Stimulated activated CD4-positive, alpha-beta T cell treated with anti-CD3 and anti-CD28 coated beads, Interleukin-1b, Interleukin-23, amount 100 ng/mL, for 1 hour (primary cell): ENCODE data around the gene ADAMTS20.

Source experiments
- DNase-seq, 2 donors: peaks; one replicate each; pipeline ENCODE4 v3.0.0-alpha.2; 2020; ENCODE audit warnings: low read depth in 2 of 2

Gene ADAMTS20

GRCh38 chr12:43310596-43310995 lies 241.4 kb downstream of the ADAMTS20 start:
- no peak for DNase-seq

- DNase-seq: no peak
Observed at GRCh38 chr12:43309959-43310358, 242.0 kb downstream of the ADAMTS20 start.

GRCh38 chr12:43308776-43309175 lies 243.2 kb downstream of the ADAMTS20 start:
- DNase-seq: no peak

- no peak for DNase-seq
Observed at GRCh38 chr12:43307126-43307525, 244.9 kb downstream of the ADAMTS20 start.

- no peak for DNase-seq
Observed at GRCh38 chr12:43306066-43306465, 245.9 kb downstream of the ADAMTS20 start.

- DNase-seq: no peak
Observed at GRCh38 chr12:43305065-43305464, 246.9 kb downstream of the ADAMTS20 start.
